HepG2 (cell line): Measurements from ENCODE around the gene CIAO3. TPM values are rescaled to one million over a fixed set of nuclear protein-coding genes. Genes with fewer than 3 reads are reported as not detected.

Experiments
- AHDC1 ChIP-seq: sonication (generic); formaldehyde crosslinking; IDR thresholded peaks from 2 replicates; pipeline ENCODE4 v1.5.1; 2020; ENCODE audit warnings: mild to moderate bottlenecking, missing genetic modification reagents, borderline replicate concordance
- CTCF ChIP-seq: sonication (generic); formaldehyde crosslinking; IDR thresholded peaks from 2 replicates; pipeline ENCODE4 v1.5.0; 2020; ENCODE audit warnings: mild to moderate bottlenecking, missing genetic modification reagents, moderate library complexity
- FOXJ3 ChIP-seq: sonication (generic); formaldehyde crosslinking; IDR thresholded peaks from 2 replicates; pipeline ENCODE4 v1.4.0; 2020; ENCODE audit warnings: missing genetic modification reagents, mild to moderate bottlenecking, borderline replicate concordance
- HNF1B ChIP-seq: sonication (generic); formaldehyde crosslinking; IDR thresholded peaks from 2 replicates; pipeline ENCODE4 v1.5.1; 2020; ENCODE audit warnings: mild to moderate bottlenecking, moderate library complexity, missing genetic modification reagents
- HOXA3 ChIP-seq: sonication (generic); formaldehyde crosslinking; IDR thresholded peaks from 2 replicates; pipeline ENCODE4 v1.5.0; 2020; ENCODE audit warnings: missing genetic modification reagents
- MIER3 ChIP-seq: IDR thresholded peaks from 2 replicates; pipeline ENCODE4 v1.6.1; 2016; ENCODE audit warnings: missing compliant biosample characterization, borderline replicate concordance
- NCOA5 ChIP-seq: sonication (generic); formaldehyde crosslinking; IDR thresholded peaks from 2 replicates; pipeline ENCODE4 v1.4.0; 2020; ENCODE audit warnings: missing genetic modification reagents
- PAWR ChIP-seq: sonication (generic); formaldehyde crosslinking; IDR thresholded peaks from 2 replicates; pipeline ENCODE4 v1.4.0; 2020; ENCODE audit warnings: missing genetic modification reagents, mild to moderate bottlenecking, borderline replicate concordance
- SALL2 ChIP-seq: sonication (generic); formaldehyde crosslinking; IDR thresholded peaks from 2 replicates; pipeline ENCODE4 v1.8.1; 2023; ENCODE audit warnings: mild to moderate bottlenecking, missing genetic modification reagents, inconsistent platforms
- SMC3 ChIP-seq: IDR thresholded peaks from 2 replicates; pipeline ENCODE4 v1.6.1; 2011; ENCODE audit warnings: low read length, improper control_type of control experiment
- SOX5 ChIP-seq: IDR thresholded peaks from 2 replicates; pipeline ENCODE4 v1.6.1; 2016; ENCODE audit warnings: borderline replicate concordance
- XRCC5 ChIP-seq: fragments of 200-400 bp; formaldehyde crosslinking; optimal IDR thresholded peaks from 2 replicates; pipeline ENCODE3; 2017; ENCODE audit warnings: mild to moderate bottlenecking, low read length
- ZBTB7B ChIP-seq: sonication (generic); formaldehyde crosslinking; IDR thresholded peaks from 2 replicates; pipeline ENCODE4 v1.4.0; 2020; ENCODE audit warnings: missing genetic modification reagents
- ZFY ChIP-seq: sonication (generic); formaldehyde crosslinking; IDR thresholded peaks from 2 replicates; pipeline ENCODE4 v1.4.0; 2020; ENCODE audit warnings: missing genetic modification reagents
- ZNF124 ChIP-seq: sonication (generic); formaldehyde crosslinking; IDR thresholded peaks from 2 replicates; pipeline ENCODE4 v1.4.0; 2020; ENCODE audit warnings: missing genetic modification reagents
- ZNF572 ChIP-seq: sonication (generic); formaldehyde crosslinking; IDR thresholded peaks from 2 replicates; pipeline ENCODE4 v1.5.1; 2020; ENCODE audit warnings: mild to moderate bottlenecking, missing genetic modification reagents
- ZNF629 ChIP-seq: sonication (generic); formaldehyde crosslinking; conservative IDR thresholded peaks from 2 replicates; pipeline ENCODE4 v1.5.0; 2020; ENCODE audit warnings: missing genetic modification reagents
- ZNF790 ChIP-seq: sonication (generic); formaldehyde crosslinking; IDR thresholded peaks from 2 replicates; pipeline ENCODE4 v1.8.0; 2022; ENCODE audit warnings: missing genetic modification reagents, mild to moderate bottlenecking, borderline replicate concordance
- ZZZ3 ChIP-seq: sonication (generic); formaldehyde crosslinking; IDR thresholded peaks from 2 replicates; pipeline ENCODE4 v1.4.0; 2020; ENCODE audit warnings: missing genetic modification reagents, mild to moderate bottlenecking, borderline replicate concordance
- polyA plus RNA-seq, 8 experiments: library from polyadenylated mRNA; depleted of rRNA in 3 of 8; stranded (reverse) in 7 of 8; unstranded in 1 of 8; fragments of >200 nt; fragmentation: Illumina TruSeq in 4 of 8; extraction: Trizol in 4 of 8; gene quantifications; 2 replicates each; pipeline versions ENCODE4 v1.2.1 to v1.2.3, GENCODE V29; 2011 to 2016; ENCODE audit warnings: low read depth in 4 of 8, missing spikeins in 1 of 8, mixed read lengths in 1 of 8; ENCODE audit not compliant: insufficient read depth in 1 of 8
- total RNA-seq, 5 experiments: library from RNA; depleted of rRNA; stranded (reverse); fragments of >200 nt; fragmentation: Illumina TruSeq; extraction: Trizol; gene quantifications; 2 replicates each; pipeline ENCODE4 v1.2.3, GENCODE V29; 2016; ENCODE audit warnings: low read depth in 1 of 5
- TF ChIP-seq, protein P1 (sequence below): sonication (generic); formaldehyde crosslinking; IDR thresholded peaks from 2 replicates; pipeline ENCODE4 v1.5.0; 2020; ENCODE audit warnings: missing genetic modification reagents, mild to moderate bottlenecking, borderline replicate concordance

Gene CIAO3
- total and polyA plus RNA-seq, 2 of the 13 experiments (the other 11 are each of a cell fraction or from before 2014, with no cell fraction given): 21.7 to 25.0 TPM

GRCh38 chr16:720990-721764, 19.6 kb downstream of the CIAO3 start, which contains the start of gene ANTKMT (continued):
- TF ChIP-seq HNF1B (CRISPR knock-in tag) (no peak), ZZZ3 (CRISPR knock-in tag) (0 out of 2 replicates have a peak, but pooled peaks have one; percentile 54), HOXA3 (peak; percentile 82), ZNF572 (CRISPR knock-in tag) (no peak), ZNF629 (CRISPR knock-in tag) (0 out of 2 replicates have a peak, but pooled peaks have one; percentile 22), MIER3 (CRISPR knock-in tag) (no peak), PAWR (CRISPR knock-in tag) (no peak), SALL2 (peak; percentile 78; the same call in 1 of the 2 replicates), NCOA5 (CRISPR knock-in tag) (no peak), AHDC1 (CRISPR knock-in tag) (no peak), SMC3 (no peak), XRCC5 (no peak), ZNF124 (no peak), FOXJ3 (no peak), CTCF (CRISPR knock-in tag) (no peak; the same call in 1 of the 2 replicates), ZNF790 (CRISPR knock-in tag) (no peak; the same call in 1 of the 2 replicates), ZFY (CRISPR knock-in tag) (peak; percentile 99), SOX5 (CRISPR knock-in tag) (peak; percentile 36; the same call in 1 of the 2 replicates), ZBTB7B (CRISPR knock-in tag) (no peak)
- TF ChIP-seq, protein P1, sequence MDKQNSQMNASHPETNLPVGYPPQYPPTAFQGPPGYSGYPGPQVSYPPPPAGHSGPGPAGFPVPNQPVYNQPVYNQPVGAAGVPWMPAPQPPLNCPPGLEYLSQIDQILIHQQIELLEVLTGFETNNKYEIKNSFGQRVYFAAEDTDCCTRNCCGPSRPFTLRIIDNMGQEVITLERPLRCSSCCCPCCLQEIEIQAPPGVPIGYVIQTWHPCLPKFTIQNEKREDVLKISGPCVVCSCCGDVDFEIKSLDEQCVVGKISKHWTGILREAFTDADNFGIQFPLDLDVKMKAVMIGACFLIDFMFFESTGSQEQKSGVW: no peak
